Neural cell (in vitro differentiated cells): Measurements from ENCODE around the gene DNM1L.

Source experiments
- EP300 ChIP-seq: fragments of 450-650 bp; conservative IDR thresholded peaks from 2 replicates; pipeline ENCODE4 v1.6.1; 2014; ENCODE audit warnings: antibody characterized with exemption, mild to moderate bottlenecking, moderate library complexity; ENCODE audit not compliant: poor library complexity, severe bottlenecking
- EZH2 ChIP-seq: fragments of 200-600, 300-800 bp; shearing (Covaris generic), sonication (generic); IDR thresholded peaks from 2 replicates; pipeline ENCODE4 v1.6.1; 2014; ENCODE audit warnings: antibody characterized with exemption, low read length, borderline replicate concordance, mild to moderate bottlenecking; ENCODE audit not compliant: insufficient read depth, poor library complexity, severe bottlenecking
- MXI1 ChIP-seq: fragments of 450-650 bp; conservative IDR thresholded peaks from 2 replicates; pipeline ENCODE4 v1.6.1; 2014; ENCODE audit warnings: antibody characterized with exemption, mild to moderate bottlenecking; ENCODE audit not compliant: poor library complexity, severe bottlenecking
- RAD21 ChIP-seq: fragments of 450-650 bp; conservative IDR thresholded peaks from 2 replicates; pipeline ENCODE4 v1.6.1; 2014; ENCODE audit warnings: antibody characterized with exemption, mild to moderate bottlenecking, moderate library complexity
- SMC3 ChIP-seq: fragments of 450-650 bp; conservative IDR thresholded peaks from 2 replicates; pipeline ENCODE4 v1.6.1; 2014; ENCODE audit warnings: antibody characterized with exemption, mild to moderate bottlenecking, moderate library complexity; ENCODE audit not compliant: poor library complexity
- TF ChIP-seq, protein P1 (sequence below): fragments of 450-650 bp; IDR thresholded peaks from 2 replicates; pipeline ENCODE4 v1.5.1; 2014; ENCODE audit warnings: antibody characterized with exemption, mild to moderate bottlenecking, moderate library complexity; ENCODE audit not compliant: poor library complexity, severe bottlenecking
- TF ChIP-seq, protein P2 (sequence below): IDR thresholded peaks from 2 replicates; pipeline ENCODE4 v1.6.1; 2012; ENCODE audit warnings: borderline replicate concordance

DNA sequence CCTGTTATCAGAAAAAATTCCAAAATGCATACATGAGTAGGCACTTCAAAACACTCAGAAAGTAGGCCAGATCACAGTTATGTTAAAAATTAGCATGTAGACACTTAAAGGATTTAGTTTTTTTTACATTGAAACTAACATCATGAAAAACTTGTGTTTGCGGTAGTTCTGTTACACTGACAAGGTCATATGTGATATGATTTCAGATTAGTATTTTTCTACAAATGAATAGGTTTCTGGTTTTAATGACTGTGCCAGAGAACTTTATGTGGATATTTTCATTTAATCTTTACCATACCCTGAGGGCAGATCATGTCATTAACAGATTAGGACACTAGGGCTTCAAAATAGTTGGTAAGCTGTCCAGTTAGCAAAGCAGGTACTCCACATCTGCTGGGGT lies 55.9 kb downstream of the DNM1L start:
- no peak for TF ChIP-seq EZH2
- TF ChIP-seq, protein P1, sequence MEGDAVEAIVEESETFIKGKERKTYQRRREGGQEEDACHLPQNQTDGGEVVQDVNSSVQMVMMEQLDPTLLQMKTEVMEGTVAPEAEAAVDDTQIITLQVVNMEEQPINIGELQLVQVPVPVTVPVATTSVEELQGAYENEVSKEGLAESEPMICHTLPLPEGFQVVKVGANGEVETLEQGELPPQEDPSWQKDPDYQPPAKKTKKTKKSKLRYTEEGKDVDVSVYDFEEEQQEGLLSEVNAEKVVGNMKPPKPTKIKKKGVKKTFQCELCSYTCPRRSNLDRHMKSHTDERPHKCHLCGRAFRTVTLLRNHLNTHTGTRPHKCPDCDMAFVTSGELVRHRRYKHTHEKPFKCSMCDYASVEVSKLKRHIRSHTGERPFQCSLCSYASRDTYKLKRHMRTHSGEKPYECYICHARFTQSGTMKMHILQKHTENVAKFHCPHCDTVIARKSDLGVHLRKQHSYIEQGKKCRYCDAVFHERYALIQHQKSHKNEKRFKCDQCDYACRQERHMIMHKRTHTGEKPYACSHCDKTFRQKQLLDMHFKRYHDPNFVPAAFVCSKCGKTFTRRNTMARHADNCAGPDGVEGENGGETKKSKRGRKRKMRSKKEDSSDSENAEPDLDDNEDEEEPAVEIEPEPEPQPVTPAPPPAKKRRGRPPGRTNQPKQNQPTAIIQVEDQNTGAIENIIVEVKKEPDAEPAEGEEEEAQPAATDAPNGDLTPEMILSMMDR = no peak
- no peak for TF ChIP-seq EP300
- no peak for TF ChIP-seq RAD21
- TF ChIP-seq MXI1 = no peak
- TF ChIP-seq SMC3 = no peak
- TF ChIP-seq, protein P2, sequence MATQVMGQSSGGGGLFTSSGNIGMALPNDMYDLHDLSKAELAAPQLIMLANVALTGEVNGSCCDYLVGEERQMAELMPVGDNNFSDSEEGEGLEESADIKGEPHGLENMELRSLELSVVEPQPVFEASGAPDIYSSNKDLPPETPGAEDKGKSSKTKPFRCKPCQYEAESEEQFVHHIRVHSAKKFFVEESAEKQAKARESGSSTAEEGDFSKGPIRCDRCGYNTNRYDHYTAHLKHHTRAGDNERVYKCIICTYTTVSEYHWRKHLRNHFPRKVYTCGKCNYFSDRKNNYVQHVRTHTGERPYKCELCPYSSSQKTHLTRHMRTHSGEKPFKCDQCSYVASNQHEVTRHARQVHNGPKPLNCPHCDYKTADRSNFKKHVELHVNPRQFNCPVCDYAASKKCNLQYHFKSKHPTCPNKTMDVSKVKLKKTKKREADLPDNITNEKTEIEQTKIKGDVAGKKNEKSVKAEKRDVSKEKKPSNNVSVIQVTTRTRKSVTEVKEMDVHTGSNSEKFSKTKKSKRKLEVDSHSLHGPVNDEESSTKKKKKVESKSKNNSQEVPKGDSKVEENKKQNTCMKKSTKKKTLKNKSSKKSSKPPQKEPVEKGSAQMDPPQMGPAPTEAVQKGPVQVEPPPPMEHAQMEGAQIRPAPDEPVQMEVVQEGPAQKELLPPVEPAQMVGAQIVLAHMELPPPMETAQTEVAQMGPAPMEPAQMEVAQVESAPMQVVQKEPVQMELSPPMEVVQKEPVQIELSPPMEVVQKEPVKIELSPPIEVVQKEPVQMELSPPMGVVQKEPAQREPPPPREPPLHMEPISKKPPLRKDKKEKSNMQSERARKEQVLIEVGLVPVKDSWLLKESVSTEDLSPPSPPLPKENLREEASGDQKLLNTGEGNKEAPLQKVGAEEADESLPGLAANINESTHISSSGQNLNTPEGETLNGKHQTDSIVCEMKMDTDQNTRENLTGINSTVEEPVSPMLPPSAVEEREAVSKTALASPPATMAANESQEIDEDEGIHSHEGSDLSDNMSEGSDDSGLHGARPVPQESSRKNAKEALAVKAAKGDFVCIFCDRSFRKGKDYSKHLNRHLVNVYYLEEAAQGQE = no peak
